Measurements from ENCODE around the gene ARHGEF37. TPM values are rescaled to one million over a fixed set of nuclear protein-coding genes. Genes with fewer than 3 reads are reported as not detected.

Gene ARHGEF37
- total and polyA plus RNA-seq, 9 of the 15 experiments (the other 6 are each of a cell fraction or from before 2014, with no cell fraction given): 0.01 to 0.27 (median 0.05) TPM

DNA sequence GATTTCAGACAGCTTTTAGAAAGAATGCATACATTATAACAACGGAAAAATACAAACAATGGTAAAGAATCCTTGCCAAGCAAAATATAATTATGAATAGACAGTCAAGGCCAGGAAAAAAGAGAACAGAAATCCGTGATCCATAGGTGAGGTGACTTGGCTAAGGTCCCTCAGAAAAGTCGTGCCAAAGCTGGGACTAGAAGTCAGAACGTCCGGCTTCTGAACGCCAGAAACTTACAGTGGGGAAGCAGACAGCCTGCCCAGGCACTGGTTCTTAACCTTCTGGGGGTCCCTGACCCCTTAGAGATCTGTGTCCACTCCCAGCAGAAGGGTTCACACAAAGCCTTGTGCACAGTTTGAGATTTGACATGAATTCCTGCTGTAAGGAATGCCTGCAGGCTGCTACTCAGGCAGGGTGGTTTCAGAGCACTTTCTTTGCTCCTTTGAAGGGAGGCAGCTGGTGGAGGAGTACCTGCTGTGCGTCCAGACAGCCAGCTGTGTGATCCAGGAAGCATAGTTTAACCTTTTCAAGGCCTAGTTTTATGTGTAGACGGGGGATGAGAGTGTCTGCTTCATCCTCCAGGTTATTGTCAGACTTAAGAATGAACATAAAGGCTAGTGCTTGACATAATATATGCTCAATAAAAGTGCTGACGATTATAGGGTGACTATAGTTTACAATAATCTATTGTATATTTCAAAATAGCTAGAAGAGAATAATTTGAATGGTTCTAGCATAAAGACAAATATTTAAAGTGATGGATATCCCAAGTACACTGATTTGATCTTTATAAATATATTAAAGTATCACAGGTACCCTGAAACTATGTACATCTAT is 852 bp downstream of the ARHGEF37 start (continued):
- TF ChIP-seq CEBPG (CRISPR knock-in tag; IDR thresholded peaks at IDR 0.05) (no peak), CEBPG (tag; conservative IDR thresholded peaks at IDR 0.05 in 1 of 2, IDR thresholded peaks at IDR 0.05 in 1 of 2) (no peak), ZNF398 (CRISPR knock-in tag; IDR thresholded peaks at IDR 0.05) (no peak), HMG20A (CRISPR knock-in tag; conservative IDR thresholded peaks at IDR 0.05) (no peak), SIX5 (IDR thresholded peaks at IDR 0.05; ENCODE audit: borderline replicate concordance in 1 of 2, insufficient read depth in 1 of 2, low read depth in 1 of 2, low read length in 2 of 2) (no peak), HLTF (IDR thresholded peaks at IDR 0.05) (no peak), RREB1 (CRISPR knock-in tag; IDR thresholded peaks at IDR 0.05) (no peak), ZNF445 (CRISPR knock-in tag; IDR thresholded peaks at IDR 0.05; ENCODE audit: low read depth) (no peak), SMARCC2 (IDR thresholded peaks at IDR 0.05; ENCODE audit: low read depth) (no peak), ZNF174 (CRISPR knock-in tag; IDR thresholded peaks at IDR 0.05) (no peak), ZNF324 (CRISPR knock-in tag; IDR thresholded peaks at IDR 0.05) (no peak)

Measured in K562 (cell line).